K562 (cell line): ENCODE results near the gene LECT2. TPM values are rescaled to one million over a fixed set of nuclear protein-coding genes. Genes with fewer than 3 reads are reported as not detected.

Experiments used
- ATAC-seq: fragments of 200-7000 bp; cut with Tn5 transposase; 3 replicates; pipeline ENCODE4 v1.9.1; 2020; ENCODE audit warnings: moderate library complexity
- BruUV-seq: library from RNA; stranded (reverse); fragments of 400-500 nt; replicated peaks from 2 replicates; lab custom pipeline; 2021; lab: Mats Ljungman, UMichigan
- CTCF ChIA-PET: fragments of 300-600 bp; formaldehyde crosslinking; extraction: SDS; loops from one replicate; lab custom pipeline; 2021; ENCODE audit warnings: low intra/inter-chr PET ratio; lab: Yijun Ruan, JAX
- POLR2A ChIA-PET: fragments of 300-600, 350-650 bp; sonication (Branson Sonifier 250); formaldehyde crosslinking; extraction: SDS; loops from one replicate; lab custom pipeline; 2021; ENCODE audit warnings: antibody characterized with exemption, inconsistent platforms; lab: Yijun Ruan, JAX
- DNase-seq, 4 experiments: peaks; one replicate each; pipeline versions ENCODE4 v3.0.0 to v3.0.0-alpha.2; 2011 to 2018; ENCODE audit warnings: low spot score in 3 of 4, mixed read lengths in 3 of 4; ENCODE audit errors: extremely low read depth in 1 of 4
- FAIRE-seq: peaks from 2 replicates; lab custom pipeline; 2011; peaks lifted over from hg19 to GRCh38; lab: Jason Lieb, UNC
- H2AFZ ChIP-seq: 2 replicates; pipeline ENCODE4 v1.6.0; 2011; ENCODE audit warnings: low read depth, low read length, control low read depth, inconsistent platforms
- H3K27ac ChIP-seq: fragments of 200-600 bp; 3 replicates; pipeline ENCODE4 v1.8.0; 2011; ENCODE audit warnings: low read depth, mild to moderate bottlenecking, control low read depth, inconsistent platforms, low read length, moderate library complexity, mixed read lengths; ENCODE audit errors: extremely low read depth
- H3K27me3 ChIP-seq, 2 experiments: fragments of 300-600 bp in 1 of 2; 2 replicates in 1 of 2; 3 replicates in 1 of 2; pipeline versions ENCODE4 v1.6.0 to v1.8.0; 2011; ENCODE audit warnings: inconsistent platforms in 2 of 2, low read length in 2 of 2, mild to moderate bottlenecking in 1 of 2, mixed read lengths in 1 of 2, moderate library complexity in 1 of 2; ENCODE audit not compliant: control insufficient read depth in 2 of 2, insufficient read depth in 2 of 2
- H3K36me3 ChIP-seq: fragments of 300-600 bp; 3 replicates; pipeline ENCODE4 v1.8.0; 2011; ENCODE audit warnings: mild to moderate bottlenecking, low read length, inconsistent platforms; ENCODE audit not compliant: control insufficient read depth, insufficient read depth
- H3K4me1 ChIP-seq, 2 experiments: fragments of 200-600 bp in 1 of 2; replicated peaks in 1 of 2; 2 replicates in 1 of 2; 3 replicates in 1 of 2; pipeline versions ENCODE4 v1.5.1 to v1.8.0; 2011; ENCODE audit warnings: inconsistent platforms in 2 of 2, low read length in 2 of 2, mild to moderate bottlenecking in 1 of 2, mixed read lengths in 1 of 2, moderate library complexity in 1 of 2; ENCODE audit not compliant: control insufficient read depth in 2 of 2, insufficient read depth in 2 of 2
- H3K4me2 ChIP-seq: 2 replicates; pipeline ENCODE4 v1.6.1; 2011; ENCODE audit warnings: low read length, control low read depth, inconsistent platforms, mixed read lengths; ENCODE audit not compliant: insufficient read depth
- H3K4me3 ChIP-seq: fragments of 200-600 bp; sonication (generic), shearing (Covaris generic); 2 replicates; pipeline ENCODE4 v1.5.1; 2016; ENCODE audit warnings: control low read depth, inconsistent platforms
- H3K79me2 ChIP-seq: fragments of 200-600 bp; 3 replicates; pipeline ENCODE4 v1.8.0; 2011; ENCODE audit warnings: low read length, inconsistent platforms; ENCODE audit not compliant: control insufficient read depth, insufficient read depth
- H3K9ac ChIP-seq, 2 experiments: 2 replicates each; pipeline versions ENCODE4 v1.6.0 to v1.6.1; 2011; ENCODE audit warnings: low read depth in 2 of 2, low read length in 2 of 2, control low read depth in 1 of 2, inconsistent platforms in 1 of 2, mild to moderate bottlenecking in 1 of 2, mixed read lengths in 1 of 2; ENCODE audit not compliant: insufficient read depth in 1 of 2
- H3K9me1 ChIP-seq: one replicate; pipeline ENCODE4 v1.6.0; 2011; ENCODE audit warnings: inconsistent platforms, mild to moderate bottlenecking, low read length, moderate library complexity; ENCODE audit not compliant: control insufficient read depth, insufficient read depth
- H3K9me3 ChIP-seq: replicated peaks from 2 replicates; pipeline ENCODE4 v1.5.1; 2011; ENCODE audit warnings: low read depth, low read length, inconsistent platforms; ENCODE audit not compliant: control insufficient read depth, insufficient read depth
- H4K20me1 ChIP-seq: replicated peaks from 2 replicates; pipeline ENCODE4 v1.6.1; 2011; ENCODE audit warnings: low read length, inconsistent platforms, mixed read lengths; ENCODE audit not compliant: control insufficient read depth, insufficient read depth
- MCM7 ChIP-seq, 2 experiments: fragments of 450-650 bp; IDR thresholded peaks; 2 replicates each; pipeline ENCODE4 v1.6.1; 2016 to 2018
- PHF21A ChIP-seq: fragments of 450-650 bp; IDR thresholded peaks from 2 replicates; pipeline ENCODE4 v1.6.1; 2017; ENCODE audit warnings: low read depth, borderline replicate concordance
- SNIP1 ChIP-seq: fragments of 450-650 bp; IDR thresholded peaks from 2 replicates; pipeline ENCODE4 v1.7.1; 2017; ENCODE audit warnings: low read depth, mild to moderate bottlenecking
- TFAM ChIP-seq: fragments of 250-450 bp; sonication (Bioruptor Pico); conservative IDR thresholded peaks from 2 replicates; pipeline ENCODE4 v1.5.0; 2021; ENCODE audit warnings: mild to moderate bottlenecking, moderate library complexity
- ZBTB26 ChIP-seq: fragments of 450-650 bp; formaldehyde crosslinking; IDR thresholded peaks from 2 replicates; pipeline ENCODE4 v1.4.0; 2022; ENCODE audit warnings: missing genetic modification characterization
- WGBS: fragments of 100-300 bp; shearing (Covaris generic); methylation state at CpG from one replicate; pipeline ENCODE4 v1.1.6; 2016; ENCODE audit warnings: low coverage, mixed read lengths; ENCODE audit not compliant: insufficient coverage; ENCODE audit errors: missing lambda C conversion rate; 5-methylcytosine and 5-hydroxymethylcytosine counted together
- in situ Hi-C: fragments of 300-500 bp; cut with MboI; formaldehyde crosslinking; loops from 4 replicates; pipeline ENCODE4 v1.15.0; 2018; ENCODE audit warnings: inconsistent platforms, mixed read lengths
- intact Hi-C: fragments of 100-400 bp; cut with micrococcal nuclease; formaldehyde crosslinking; loops from 2 replicates; pipeline ENCODE4 v1.14.2; 2022
- polyA plus RNA-seq, 8 experiments: library from polyadenylated mRNA; depleted of rRNA in 4 of 8; stranded (reverse) in 5 of 8; unstranded in 3 of 8; fragments of >200 nt; fragmentation: Nextera tagmentation in 2 of 8; fragmentation: Illumina TruSeq in 1 of 8; extraction: Ambion mirVana in 2 of 8; extraction: Trizol in 1 of 8; gene quantifications; 2 replicates each; pipeline versions ENCODE4 v1.2.1 to v1.2.3, GENCODE V29; 2011 to 2014; ENCODE audit warnings: inconsistent platforms in 1 of 8, missing spikeins in 1 of 8
- total RNA-seq, 7 experiments: library from RNA; depleted of rRNA in 6 of 7; stranded (reverse); fragments of >200 nt in 6 of 7; fragmentation: Illumina TruSeq in 2 of 7; extraction: Trizol in 2 of 7; gene quantifications; 2 replicates each; pipeline versions ENCODE4 v1.2.1 to v1.2.3, GENCODE V29; 2011 to 2021; ENCODE audit warnings: low replicate concordance in 1 of 7

LECT2 gene
- total and polyA plus RNA-seq, 9 of the 15 experiments (the other 6 are each of a cell fraction or from before 2014, with no cell fraction given): not detected

DNA sequence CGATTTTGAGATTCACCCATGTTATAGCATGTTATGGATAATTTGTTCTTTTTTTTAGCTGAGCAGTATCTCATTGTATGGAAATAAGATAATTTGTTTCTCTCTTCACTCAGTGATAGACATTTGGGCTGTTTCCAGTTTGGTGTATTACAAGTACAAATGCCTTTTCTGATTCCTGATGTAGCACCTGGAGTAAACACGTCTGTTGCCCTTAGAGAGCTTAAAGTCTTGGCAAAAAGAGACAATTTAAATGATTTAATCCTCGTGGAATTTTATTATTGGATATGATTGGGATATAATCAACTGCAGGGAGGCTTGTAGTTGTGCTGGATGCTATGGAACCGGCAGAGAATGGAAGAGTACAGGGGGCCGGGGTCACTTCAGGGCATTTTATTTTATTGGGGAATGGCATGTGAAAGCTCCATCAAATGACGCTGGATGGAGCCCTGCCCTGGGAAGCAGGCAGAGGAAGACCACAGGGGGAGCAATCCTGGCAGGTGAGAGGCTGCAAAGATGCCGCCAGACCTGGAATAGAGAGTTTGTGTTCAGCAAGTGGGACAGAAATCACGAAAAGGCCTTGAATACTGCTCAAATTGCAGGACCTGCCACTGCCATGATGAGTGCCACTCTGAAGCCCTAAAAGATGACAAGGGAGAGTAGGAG is 43.0 kb upstream of the LECT2 start:
- no peak overlapping the region for H3K27ac ChIP-seq
- H4K20me1 ChIP-seq: no peaks in the 10 kb centered on the region
- BruUV-seq: no TSS peak
- FAIRE-seq: no peak
- in situ Hi-C loops (no loop called here), intact Hi-C loops (no loop called here)
- no peaks in the 10 kb centered on the region for H3K36me3 ChIP-seq
- H3K27me3 ChIP-seq: peaks cover 14 to 42% of the 10 kb centered on the region in 2 experiments
- DNase-seq: no peak
- ChIA-PET CTCF (no interaction called here), POLR2A (no interaction called here)
- no peaks in the 10 kb centered on the region for H3K9me3 ChIP-seq
- no peaks in the 10 kb centered on the region for H3K4me1 ChIP-seq
- no peak overlapping the region for H3K9ac ChIP-seq
- WGBS: 0% methylated on average over 8 of the region's 8 CpGs
- H3K4me2 ChIP-seq: no peak overlapping the region
- H3K9me1 ChIP-seq: no peaks in the 10 kb centered on the region
- H3K4me3 ChIP-seq: no peak overlapping the region
- H3K79me2 ChIP-seq: no peaks in the 10 kb centered on the region
- no peak for ATAC-seq
- H2AFZ ChIP-seq: no peak overlapping the region
- TF ChIP-seq SNIP1 (no peak), MCM7 (IDR thresholded peaks at IDR 0.05) (no peak), ZBTB26 (CRISPR knock-in tag) (no peak), PHF21A (no peak), TFAM (CRISPR knock-in tag) (no peak)
- TF ChIP-seq, all 486 proteins: peak for 0
